ENCODE results near the gene KNCN.

KNCN gene

DNA sequence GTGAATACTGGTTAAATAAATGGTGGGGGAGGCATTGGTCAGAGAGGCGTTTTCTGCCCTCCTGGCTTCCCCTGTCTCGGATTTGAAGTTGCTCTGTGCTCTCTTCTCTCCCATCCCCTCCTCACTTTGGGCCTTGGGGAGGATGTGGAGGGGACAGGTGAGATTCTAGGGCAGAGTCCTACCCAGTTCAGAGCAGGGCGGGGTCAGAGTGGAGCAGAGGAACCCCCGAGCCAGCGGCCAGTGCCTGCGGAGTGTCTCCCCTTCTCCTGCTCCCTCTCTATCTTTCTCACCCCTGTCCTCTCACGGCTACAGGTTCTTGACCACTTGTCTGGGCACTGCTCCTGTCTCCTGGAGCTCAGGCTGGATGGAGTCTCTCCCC is 8.1 kb downstream of the KNCN start:
- no peak overlapping the region for H3K9ac ChIP-seq (ENCODE audit: low read depth, low read length)
- 38% methylated on average over 5 of the region's 7 CpGs for WGBS
- H3K9me3 ChIP-seq (ENCODE audit: insufficient read depth, low read depth, low read length), result no peaks in the 10 kb centered on the region
- no peaks in the 10 kb centered on the region for H3K36me3 ChIP-seq (ENCODE audit: insufficient read depth, low read length)
- peaks cover 92% of the 10 kb centered on the region for H3K27me3 ChIP-seq (ENCODE audit: insufficient read depth, low read length)
- H3K4me3 ChIP-seq (ENCODE audit: low read length), result peak overlapping the region; percentile 55
- H3K4me1 ChIP-seq (ENCODE audit: insufficient read depth, low read length), result no peaks in the 10 kb centered on the region
- no peak overlapping the region for H3K27ac ChIP-seq (ENCODE audit: low read depth, low read length)

- Histone ChIP-seq H3K4me1 (ENCODE audit: insufficient read depth, low read length) (no peaks in the 10 kb centered on the region), H3K36me3 (ENCODE audit: insufficient read depth, low read length) (no peaks in the 10 kb centered on the region), H3K4me3 (ENCODE audit: low read length) (no peak overlapping the region), H3K9ac (ENCODE audit: low read depth, low read length) (no peak overlapping the region), H3K27ac (ENCODE audit: low read depth, low read length) (no peak overlapping the region), H3K27me3 (ENCODE audit: insufficient read depth, low read length) (peaks cover 99% of the 10 kb centered on the region), H3K9me3 (ENCODE audit: insufficient read depth, low read depth, low read length) (no peaks in the 10 kb centered on the region)
- WGBS, result 60% methylated on average over 9 of the region's 9 CpGs
Observed at GRCh38 chr1:46539972-46540371, 11.5 kb downstream of the KNCN start.

DNA sequence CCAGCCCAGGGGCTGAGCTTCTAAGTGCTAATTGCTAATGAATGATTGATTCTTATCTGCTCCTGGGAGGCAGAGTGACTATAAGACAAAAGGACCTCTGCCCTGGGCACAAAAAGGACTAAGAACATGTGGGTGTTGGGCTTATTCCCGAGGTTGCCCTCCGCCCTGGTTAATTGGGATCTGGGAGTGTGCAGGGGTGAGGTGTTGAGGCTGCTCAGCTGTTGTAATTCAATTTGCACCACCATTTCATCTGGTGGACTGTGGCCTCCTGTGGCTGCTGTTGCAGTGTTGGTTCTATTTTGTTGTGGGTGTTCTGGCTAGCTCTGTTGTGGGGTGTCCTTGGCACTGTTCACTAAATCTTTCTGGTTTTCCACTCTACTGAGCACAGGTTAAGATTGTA is 13.3 kb downstream of the KNCN start:
- Histone ChIP-seq H3K4me3 (ENCODE audit: low read length) (no peak overlapping the region), H3K36me3 (ENCODE audit: insufficient read depth, low read length) (no peaks in the 10 kb centered on the region), H3K9me3 (ENCODE audit: insufficient read depth, low read depth, low read length) (no peaks in the 10 kb centered on the region), H3K9ac (ENCODE audit: low read depth, low read length) (no peak overlapping the region), H3K27ac (ENCODE audit: low read depth, low read length) (no peak overlapping the region), H3K27me3 (ENCODE audit: insufficient read depth, low read length) (peaks cover 99% of the 10 kb centered on the region), H3K4me1 (ENCODE audit: insufficient read depth, low read length) (no peaks in the 10 kb centered on the region)
- WGBS, result 75% methylated on average over 2 of the region's 2 CpGs

GRCh38 chr1:46537651-46538050 is 13.8 kb downstream of the KNCN start:
- H3K4me3 ChIP-seq (ENCODE audit: low read length), result no peak overlapping the region
- 81% methylated on average over 2 of the region's 2 CpGs for WGBS
- no peaks in the 10 kb centered on the region for H3K36me3 ChIP-seq (ENCODE audit: insufficient read depth, low read length)
- peaks cover 99% of the 10 kb centered on the region for H3K27me3 ChIP-seq (ENCODE audit: insufficient read depth, low read length)
- H3K9ac ChIP-seq (ENCODE audit: low read depth, low read length), result no peak overlapping the region
- H3K9me3 ChIP-seq (ENCODE audit: insufficient read depth, low read depth, low read length), result no peaks in the 10 kb centered on the region
- H3K27ac ChIP-seq (ENCODE audit: low read depth, low read length), result no peak overlapping the region
- no peaks in the 10 kb centered on the region for H3K4me1 ChIP-seq (ENCODE audit: insufficient read depth, low read length)

GRCh38 chr1:46536527-46536926 is 14.9 kb downstream of the KNCN start:
- 71% methylated on average over 1 of the region's 1 CpG for WGBS
- Histone ChIP-seq H3K9ac (ENCODE audit: low read depth, low read length) (no peak overlapping the region), H3K27me3 (ENCODE audit: insufficient read depth, low read length) (peaks cover 99% of the 10 kb centered on the region), H3K27ac (ENCODE audit: low read depth, low read length) (no peak overlapping the region), H3K4me1 (ENCODE audit: insufficient read depth, low read length) (no peaks in the 10 kb centered on the region), H3K9me3 (ENCODE audit: insufficient read depth, low read depth, low read length) (no peaks in the 10 kb centered on the region), H3K36me3 (ENCODE audit: insufficient read depth, low read length) (no peaks in the 10 kb centered on the region), H3K4me3 (ENCODE audit: low read length) (no peak overlapping the region)

DNA sequence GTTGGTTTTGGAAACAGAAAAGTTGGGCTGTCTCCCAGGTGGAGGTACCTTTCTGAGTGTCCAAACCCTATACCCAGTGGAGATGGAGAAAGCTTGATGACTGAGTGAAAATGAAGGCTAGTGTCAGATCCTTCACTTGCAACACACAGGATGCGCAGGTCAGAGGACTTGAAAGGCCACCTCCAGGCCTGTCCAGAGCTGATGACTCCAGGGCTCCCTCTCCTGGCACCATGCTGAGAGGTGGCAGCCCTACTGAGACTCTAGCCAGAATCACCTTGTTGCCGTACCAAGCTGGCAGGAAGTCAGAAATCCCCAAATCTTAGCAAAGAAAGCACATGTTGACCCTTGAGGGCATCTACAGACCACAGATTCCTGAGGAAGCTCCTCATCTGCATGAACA is 16.4 kb downstream of the KNCN start:
- WGBS, result 74% methylated on average over 2 of the region's 2 CpGs
- H3K9ac ChIP-seq (ENCODE audit: low read depth, low read length), result no peak overlapping the region
- H3K27me3 ChIP-seq (ENCODE audit: insufficient read depth, low read length), result peaks cover 99% of the 10 kb centered on the region
- H3K9me3 ChIP-seq (ENCODE audit: insufficient read depth, low read depth, low read length), result no peaks in the 10 kb centered on the region
- no peak overlapping the region for H3K4me3 ChIP-seq (ENCODE audit: low read length)
- no peaks in the 10 kb centered on the region for H3K36me3 ChIP-seq (ENCODE audit: insufficient read depth, low read length)
- H3K4me1 ChIP-seq (ENCODE audit: insufficient read depth, low read length), result no peaks in the 10 kb centered on the region
- H3K27ac ChIP-seq (ENCODE audit: low read depth, low read length), result no peak overlapping the region

GRCh38 chr1:46533179-46533864 is 18.1 kb downstream of the KNCN start:
- Histone ChIP-seq H3K4me3 (ENCODE audit: low read length) (peak overlapping the region; percentile 50), H3K9me3 (ENCODE audit: insufficient read depth, low read depth, low read length) (no peaks in the 10 kb centered on the region), H3K27ac (ENCODE audit: low read depth, low read length) (no peak overlapping the region), H3K27me3 (ENCODE audit: insufficient read depth, low read length) (peaks cover 99% of the 10 kb centered on the region), H3K9ac (ENCODE audit: low read depth, low read length) (peak overlapping the region; percentile 37; the same call in 1 of the 2 replicates), H3K36me3 (ENCODE audit: insufficient read depth, low read length) (no peaks in the 10 kb centered on the region), H3K4me1 (ENCODE audit: insufficient read depth, low read length) (no peaks in the 10 kb centered on the region)
- WGBS, result 6% methylated on average over 71 of the region's 71 CpGs

GRCh38 chr1:46532498-46533178 is 18.8 kb downstream of the KNCN start:
- Histone ChIP-seq H3K27ac (ENCODE audit: low read depth, low read length) (no peak overlapping the region), H3K36me3 (ENCODE audit: insufficient read depth, low read length) (no peaks in the 10 kb centered on the region), H3K9me3 (ENCODE audit: insufficient read depth, low read depth, low read length) (no peaks in the 10 kb centered on the region), H3K27me3 (ENCODE audit: insufficient read depth, low read length) (peaks cover 98% of the 10 kb centered on the region), H3K4me1 (ENCODE audit: insufficient read depth, low read length) (no peaks in the 10 kb centered on the region), H3K9ac (ENCODE audit: low read depth, low read length) (peak overlapping the region; percentile 37; the same call in 1 of the 2 replicates), H3K4me3 (ENCODE audit: low read length) (peak overlapping the region; percentile 50)
- under 1% methylated on average over 31 of the region's 31 CpGs for WGBS

DNA sequence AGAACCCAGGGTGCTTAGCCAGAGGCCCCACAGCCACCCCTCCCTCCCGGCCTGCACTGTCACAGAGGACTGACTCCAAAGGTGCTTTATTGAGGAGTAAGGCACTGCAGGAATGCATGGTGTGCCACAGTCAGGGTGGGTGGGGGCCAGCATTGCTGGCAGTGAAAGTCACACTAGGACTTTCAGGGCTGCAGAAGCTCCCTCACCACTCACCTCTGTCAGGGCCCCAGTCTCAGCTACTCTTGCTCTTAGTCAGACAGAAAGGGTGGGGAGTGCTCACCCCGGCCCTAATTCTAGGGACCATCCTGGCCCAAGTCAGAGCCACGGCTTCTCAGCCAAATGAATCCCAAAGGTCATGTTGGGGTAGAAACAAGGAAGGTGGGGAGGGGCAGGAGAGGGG is 19.4 kb downstream of the KNCN start:
- no peak overlapping the region for H3K9ac ChIP-seq (ENCODE audit: low read depth, low read length)
- no peaks in the 10 kb centered on the region; the same call in 1 of the 2 replicates for H3K4me1 ChIP-seq (ENCODE audit: insufficient read depth, low read length)

GRCh38 chr1:46530791-46531409 is 20.5 kb downstream of the KNCN start:
- Histone ChIP-seq H3K9me3 (ENCODE audit: insufficient read depth, low read depth, low read length) (no peaks in the 10 kb centered on the region), H3K27ac (ENCODE audit: low read depth, low read length) (no peak overlapping the region), H3K4me1 (ENCODE audit: insufficient read depth, low read length) (peaks cover 7% of the 10 kb centered on the region), H3K9ac (ENCODE audit: low read depth, low read length) (no peak overlapping the region), H3K4me3 (ENCODE audit: low read length) (no peak overlapping the region), H3K27me3 (ENCODE audit: insufficient read depth, low read length) (peaks cover 99% of the 10 kb centered on the region), H3K36me3 (ENCODE audit: insufficient read depth, low read length) (no peaks in the 10 kb centered on the region)
- whole genome bisulfite sequencing, result 54% methylated on average over 5 of the region's 6 CpGs

More for the DNA sequence above, 19.4 kb downstream of the KNCN start:
- Histone ChIP-seq H3K9me3 (ENCODE audit: insufficient read depth, low read depth, low read length) (no peaks in the 10 kb centered on the region), H3K36me3 (ENCODE audit: insufficient read depth, low read length) (no peaks in the 10 kb centered on the region), H3K27me3 (ENCODE audit: insufficient read depth, low read length) (peaks cover 98% of the 10 kb centered on the region), H3K4me3 (ENCODE audit: low read length) (no peak overlapping the region), H3K27ac (ENCODE audit: low read depth, low read length) (no peak overlapping the region)
- WGBS, result 83% methylated on average over 3 of the region's 3 CpGs

- Histone ChIP-seq H3K9ac (ENCODE audit: low read depth, low read length) (no peak overlapping the region), H3K36me3 (ENCODE audit: insufficient read depth, low read length) (no peaks in the 10 kb centered on the region), H3K9me3 (ENCODE audit: insufficient read depth, low read depth, low read length) (no peaks in the 10 kb centered on the region), H3K27me3 (ENCODE audit: insufficient read depth, low read length) (peaks cover 99% of the 10 kb centered on the region), H3K4me3 (ENCODE audit: low read length) (no peak overlapping the region), H3K27ac (ENCODE audit: low read depth, low read length) (no peak overlapping the region), H3K4me1 (ENCODE audit: insufficient read depth, low read length) (peaks cover 11% of the 10 kb centered on the region)
- 62% methylated on average over 3 of the region's 3 CpGs for WGBS
Observed at GRCh38 chr1:46530311-46530710, 21.1 kb downstream of the KNCN start.

Measured in HUES64 (cell line).